ENCODE data around the gene CYTH2. TPM values are rescaled to one million over a fixed set of nuclear protein-coding genes. Genes with fewer than 3 reads are reported as not detected.
A peak's percentile ranks its signal among the peaks of the same experiment; 100 is the strongest.

Gene CYTH2
- total RNA-seq, 1 donor from 2014 or later: 75.2 TPM

DNA sequence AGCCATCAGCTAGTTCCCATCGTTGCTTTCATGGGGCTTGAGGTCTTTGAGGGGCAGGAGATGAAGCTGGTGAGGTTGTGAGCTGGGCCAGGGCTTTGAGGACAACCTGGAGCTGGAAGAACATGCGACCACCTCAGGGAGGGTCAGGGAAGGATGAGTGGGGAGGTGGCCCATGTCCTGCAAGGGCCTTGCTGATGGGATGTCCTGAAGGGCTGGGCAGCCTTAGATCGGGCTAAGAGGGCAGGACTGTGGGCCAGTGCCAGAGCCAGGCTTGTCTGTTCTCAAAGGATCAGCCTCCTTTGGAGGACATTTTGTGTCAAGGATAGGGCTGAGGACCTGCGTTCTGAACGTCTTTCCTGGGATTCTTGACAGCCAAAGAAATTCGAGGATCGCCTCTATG is 10.5 kb downstream of the CYTH2 start:
- intact Hi-C loops (cut with DNase I): no loop called here
- Histone ChIP-seq H3K4me1 (peaks cover 18% of the 10 kb centered on the region), H3K9me3 (no peaks in the 10 kb centered on the region), H3K27ac (peak overlapping the region; percentile 81), H3K4me3 (no peak overlapping the region), H3K27me3 (ENCODE audit: low read depth) (no peaks in the 10 kb centered on the region), H3K36me3 (peaks cover 47% of the 10 kb centered on the region)
- no peak for DNase-seq
- peak; percentile 3 to 9 for ATAC-seq
- TF ChIP-seq, protein P1, sequence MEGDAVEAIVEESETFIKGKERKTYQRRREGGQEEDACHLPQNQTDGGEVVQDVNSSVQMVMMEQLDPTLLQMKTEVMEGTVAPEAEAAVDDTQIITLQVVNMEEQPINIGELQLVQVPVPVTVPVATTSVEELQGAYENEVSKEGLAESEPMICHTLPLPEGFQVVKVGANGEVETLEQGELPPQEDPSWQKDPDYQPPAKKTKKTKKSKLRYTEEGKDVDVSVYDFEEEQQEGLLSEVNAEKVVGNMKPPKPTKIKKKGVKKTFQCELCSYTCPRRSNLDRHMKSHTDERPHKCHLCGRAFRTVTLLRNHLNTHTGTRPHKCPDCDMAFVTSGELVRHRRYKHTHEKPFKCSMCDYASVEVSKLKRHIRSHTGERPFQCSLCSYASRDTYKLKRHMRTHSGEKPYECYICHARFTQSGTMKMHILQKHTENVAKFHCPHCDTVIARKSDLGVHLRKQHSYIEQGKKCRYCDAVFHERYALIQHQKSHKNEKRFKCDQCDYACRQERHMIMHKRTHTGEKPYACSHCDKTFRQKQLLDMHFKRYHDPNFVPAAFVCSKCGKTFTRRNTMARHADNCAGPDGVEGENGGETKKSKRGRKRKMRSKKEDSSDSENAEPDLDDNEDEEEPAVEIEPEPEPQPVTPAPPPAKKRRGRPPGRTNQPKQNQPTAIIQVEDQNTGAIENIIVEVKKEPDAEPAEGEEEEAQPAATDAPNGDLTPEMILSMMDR (IDR thresholded peaks at IDR 0.05): no peak

DNA sequence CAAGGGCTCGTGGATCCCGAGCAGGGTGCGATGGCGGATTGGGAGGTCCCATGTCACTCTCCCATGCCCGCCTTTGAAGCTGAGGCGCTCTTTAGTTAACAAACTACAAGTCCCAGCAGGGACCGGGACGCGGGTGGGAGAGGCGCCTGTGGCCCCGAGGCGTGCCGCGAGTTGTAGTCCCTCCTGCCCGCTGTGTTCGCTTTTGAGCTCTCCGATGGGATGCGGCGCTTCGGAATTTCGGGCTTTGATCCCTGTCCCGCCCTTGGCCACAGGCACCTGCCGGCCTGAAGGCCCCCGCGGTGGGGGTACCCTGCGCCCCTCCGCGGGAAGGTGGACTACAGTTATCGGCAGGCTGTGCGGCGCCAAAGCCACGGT is 11.0 kb downstream of the CYTH2 start:
- peak overlapping the region; percentile 81 for H3K27ac ChIP-seq
- TF ChIP-seq, protein P1 (IDR thresholded peaks at IDR 0.05): no peak

DNA sequence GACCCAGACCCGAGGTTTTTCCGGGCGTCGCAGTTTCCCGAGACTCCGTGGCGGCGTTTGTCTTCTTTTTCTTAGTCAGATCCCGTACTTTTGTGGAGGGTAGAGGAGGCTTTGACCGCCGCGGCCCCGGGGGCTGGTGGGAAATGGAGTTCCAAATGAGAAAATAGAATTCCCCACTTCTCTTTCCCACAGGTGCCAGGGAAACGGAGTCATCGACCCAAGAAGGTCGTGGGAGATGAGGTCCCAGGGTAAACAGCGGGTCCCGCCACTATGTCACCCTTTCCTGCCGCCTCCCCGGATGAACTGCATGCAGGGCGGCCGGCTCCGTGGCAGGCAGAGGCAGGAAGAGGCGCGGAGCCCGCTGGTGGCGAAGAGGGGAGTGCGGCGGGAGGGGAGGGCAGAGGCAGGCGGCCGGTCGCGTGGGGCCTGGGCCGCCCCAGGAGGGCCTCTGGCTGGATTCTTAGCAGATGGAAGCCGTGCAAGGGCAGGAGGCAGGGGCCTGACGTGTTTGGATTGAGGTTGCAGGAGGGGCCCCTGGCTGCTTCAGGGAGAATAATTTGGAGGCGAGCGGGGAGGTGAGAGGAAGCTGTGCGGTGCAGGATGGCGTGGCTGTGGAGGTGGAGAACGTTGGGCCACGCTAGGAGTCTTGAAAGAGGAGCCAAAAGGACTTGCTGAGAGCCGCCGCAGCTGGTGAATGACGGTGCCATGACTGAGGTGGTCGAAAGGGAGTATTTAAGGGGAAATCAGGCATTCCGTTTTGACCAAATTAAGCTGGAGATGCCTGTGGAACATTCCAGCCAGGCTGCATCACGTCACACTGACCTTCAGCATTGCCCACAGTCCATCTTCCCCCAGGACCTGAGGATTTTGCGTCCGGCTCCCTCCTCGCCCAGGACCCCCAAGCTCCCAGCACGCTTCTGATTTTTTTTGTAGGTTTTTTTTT is 11.7 kb downstream of the CYTH2 start:
- intact Hi-C loops (cut with DNase I): no loop called here
- DNase-seq (no peak), ATAC-seq (peak; percentile 63 to 78)
- no peaks in the 10 kb centered on the region for H3K9me3 ChIP-seq
- H3K4me3 ChIP-seq: peak overlapping the region; percentile 61
- TF ChIP-seq, protein P1 (IDR thresholded peaks at IDR 0.05): no peak
- peaks cover 35% of the 10 kb centered on the region for H3K36me3 ChIP-seq
- no peaks in the 10 kb centered on the region for H3K27me3 ChIP-seq (ENCODE audit: low read depth)
- H3K4me1 ChIP-seq: peaks cover 18% of the 10 kb centered on the region
- H3K27ac ChIP-seq: peak overlapping the region; percentile 81

More for the DNA sequence above, 11.0 kb downstream of the CYTH2 start:
- Histone ChIP-seq H3K4me1 (peaks cover 18% of the 10 kb centered on the region), H3K27me3 (ENCODE audit: low read depth) (no peaks in the 10 kb centered on the region), H3K4me3 (peak overlapping the region; percentile 61), H3K9me3 (no peaks in the 10 kb centered on the region), H3K36me3 (peaks cover 42% of the 10 kb centered on the region)
- ATAC-seq: peak; percentile 62 to 71
- peak; percentile 70 for DNase-seq
- intact Hi-C loops (cut with DNase I): no loop called here

DNA sequence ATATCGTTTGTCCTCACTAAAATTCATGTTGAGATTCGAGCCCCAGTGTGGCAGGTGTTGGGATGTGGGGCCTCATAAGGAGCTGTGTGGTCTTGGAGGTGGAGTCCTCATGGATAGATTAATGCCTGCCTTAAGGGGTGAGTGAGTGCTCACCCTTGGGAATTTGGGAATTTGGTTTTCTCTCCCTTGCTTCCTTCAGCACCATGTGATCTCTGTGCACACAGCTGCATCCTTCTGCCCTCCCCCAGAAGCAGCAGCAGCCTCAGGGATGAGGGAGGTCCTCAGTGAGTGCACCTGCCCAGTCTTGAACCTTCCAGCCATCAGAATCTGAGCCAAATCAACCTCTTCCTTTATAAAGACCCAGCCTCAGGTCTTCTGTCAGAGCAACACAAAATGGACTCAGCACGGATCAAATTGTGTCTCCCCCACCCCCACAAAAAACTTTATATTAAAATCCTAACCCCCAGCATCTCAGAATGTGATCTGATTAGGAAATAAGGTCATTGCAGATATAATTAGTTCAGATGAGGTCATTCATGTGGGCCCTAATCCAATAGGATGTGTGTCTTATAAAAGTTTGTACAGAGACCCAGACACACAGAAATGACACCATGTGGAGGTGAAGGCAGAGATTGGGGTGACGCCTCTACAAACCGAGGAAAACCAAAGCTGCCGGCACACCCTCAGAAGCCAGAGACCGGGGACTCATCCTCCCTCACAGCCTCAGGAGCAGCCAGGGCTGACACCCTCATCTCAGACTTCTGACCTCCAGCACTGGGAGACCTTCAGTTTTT is 12.9 kb downstream of the CYTH2 start:
- no peak for ATAC-seq
- DNase-seq: no peak

DNA sequence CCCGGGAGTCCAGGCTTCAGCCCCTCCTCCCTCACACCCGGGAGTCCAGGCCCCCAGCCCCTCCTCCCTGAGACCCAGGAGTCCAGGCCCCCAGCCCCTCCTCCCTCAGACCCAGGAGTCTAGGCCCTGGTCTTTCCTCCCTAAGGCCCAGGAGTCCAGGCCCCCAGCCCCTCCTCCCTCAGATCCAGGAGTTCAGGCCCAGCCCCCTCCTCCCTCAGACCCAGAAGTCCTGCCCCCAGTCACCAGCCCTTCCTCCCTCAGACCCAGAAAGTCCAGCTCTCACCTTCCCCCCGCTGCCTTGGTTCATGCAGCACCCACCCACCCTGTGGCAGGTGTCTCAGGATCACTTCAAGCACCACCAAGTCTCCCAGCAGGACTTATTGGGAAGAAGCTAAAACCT is 14.1 kb downstream of the CYTH2 start:
- Histone ChIP-seq H3K27ac (no peak overlapping the region), H3K36me3 (peaks cover 10% of the 10 kb centered on the region), H3K9me3 (no peaks in the 10 kb centered on the region), H3K4me1 (peaks cover 18% of the 10 kb centered on the region), H3K4me3 (no peak overlapping the region), H3K27me3 (ENCODE audit: low read depth) (no peaks in the 10 kb centered on the region)
- intact Hi-C loops (cut with DNase I): no loop called here
- TF ChIP-seq, protein P1 (IDR thresholded peaks at IDR 0.05): no peak
- ATAC-seq: no peak
- no peak for DNase-seq

More for the DNA sequence above, 12.9 kb downstream of the CYTH2 start:
- peaks cover 18% of the 10 kb centered on the region for H3K4me1 ChIP-seq
- intact Hi-C loops (cut with DNase I): no loop called here
- TF ChIP-seq, protein P1 (IDR thresholded peaks at IDR 0.05): no peak
- H3K27ac ChIP-seq: no peak overlapping the region
- peaks cover 23% of the 10 kb centered on the region for H3K36me3 ChIP-seq
- no peaks in the 10 kb centered on the region for H3K27me3 ChIP-seq (ENCODE audit: low read depth)
- no peak overlapping the region for H3K4me3 ChIP-seq
- H3K9me3 ChIP-seq: no peaks in the 10 kb centered on the region
